Pons (tissue), 1 donor: ENCODE measurements around the gene ARHGEF10L.

Experiments
- DNase-seq: peaks from one replicate; pipeline ENCODE4 v3.0.0-alpha.2; 2016; ENCODE audit warnings: low spot score

Gene ARHGEF10L

GRCh38 chr1:17713993-17714392 is 174.5 kb downstream of the ARHGEF10L start:
- no peak for DNase-seq

GRCh38 chr1:17717594-17718535 is 178.4 kb downstream of the ARHGEF10L start:
- DNase-seq: no peak

- DNase-seq: no peak
Observed at GRCh38 chr1:17719874-17720273, 180.4 kb downstream of the ARHGEF10L start.

DNA sequence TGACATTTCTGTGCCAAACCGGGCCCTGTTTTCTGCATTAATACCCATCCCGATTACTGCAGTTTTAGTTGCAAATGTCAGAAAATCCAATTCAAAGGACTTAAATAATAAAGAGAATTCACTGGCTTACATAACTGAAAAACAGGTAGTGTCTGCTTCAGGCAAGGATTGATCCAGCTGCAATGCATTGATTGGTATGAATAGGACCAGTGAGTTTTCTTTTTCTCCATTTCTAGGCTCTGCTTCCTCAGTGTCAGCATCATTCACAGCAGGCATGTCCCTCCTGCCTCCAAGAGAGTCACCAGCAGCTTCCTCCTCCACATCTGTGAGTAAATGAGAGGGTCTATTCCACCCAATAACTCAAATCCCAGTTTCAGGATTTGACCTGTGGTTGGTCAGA is 181.9 kb downstream of the ARHGEF10L start:
- DNase-seq: no peak

DNA sequence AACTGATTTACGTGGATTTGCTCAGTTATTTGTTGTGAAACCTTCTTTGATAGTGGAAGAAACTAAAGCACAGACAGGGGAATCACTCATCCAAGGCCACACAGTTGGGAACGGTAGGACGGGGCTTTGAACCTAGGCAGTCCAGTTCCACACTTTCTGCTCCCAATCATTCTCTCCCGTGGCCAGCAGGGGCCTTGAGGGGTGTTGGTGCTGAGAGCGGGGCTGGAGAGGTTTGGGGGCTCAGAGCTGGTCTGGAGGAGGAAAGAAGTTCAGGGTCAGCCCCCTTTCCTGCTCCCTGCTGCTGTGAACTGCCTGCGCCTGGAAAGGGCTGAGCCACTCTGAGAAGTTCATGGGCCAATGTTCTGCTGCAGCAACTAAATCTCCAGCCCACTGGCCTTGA is 184.2 kb downstream of the ARHGEF10L start:
- no peak for DNase-seq

DNA sequence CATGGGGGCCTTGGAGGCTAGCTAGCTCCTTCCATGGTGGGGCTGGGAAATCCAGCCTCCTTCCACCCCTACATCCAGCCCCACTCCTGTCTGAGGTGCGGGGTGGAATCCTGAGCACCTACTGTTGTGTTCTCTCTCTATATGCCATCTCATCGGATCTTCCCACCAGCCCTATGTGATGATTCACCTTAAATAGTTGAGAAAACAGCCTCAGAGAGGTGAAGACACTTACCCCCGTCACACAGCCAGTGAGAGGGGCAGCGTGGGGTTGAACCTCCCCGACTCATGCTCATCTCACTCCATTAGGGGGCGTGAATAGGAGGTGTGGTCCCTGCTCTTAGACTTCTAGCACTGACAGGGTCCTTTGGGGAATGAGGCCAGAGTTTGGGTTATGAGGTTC is 184.7 kb downstream of the ARHGEF10L start:
- DNase-seq: no peak

GRCh38 chr1:17725084-17725719 is 185.7 kb downstream of the ARHGEF10L start:
- no peak for DNase-seq

DNA sequence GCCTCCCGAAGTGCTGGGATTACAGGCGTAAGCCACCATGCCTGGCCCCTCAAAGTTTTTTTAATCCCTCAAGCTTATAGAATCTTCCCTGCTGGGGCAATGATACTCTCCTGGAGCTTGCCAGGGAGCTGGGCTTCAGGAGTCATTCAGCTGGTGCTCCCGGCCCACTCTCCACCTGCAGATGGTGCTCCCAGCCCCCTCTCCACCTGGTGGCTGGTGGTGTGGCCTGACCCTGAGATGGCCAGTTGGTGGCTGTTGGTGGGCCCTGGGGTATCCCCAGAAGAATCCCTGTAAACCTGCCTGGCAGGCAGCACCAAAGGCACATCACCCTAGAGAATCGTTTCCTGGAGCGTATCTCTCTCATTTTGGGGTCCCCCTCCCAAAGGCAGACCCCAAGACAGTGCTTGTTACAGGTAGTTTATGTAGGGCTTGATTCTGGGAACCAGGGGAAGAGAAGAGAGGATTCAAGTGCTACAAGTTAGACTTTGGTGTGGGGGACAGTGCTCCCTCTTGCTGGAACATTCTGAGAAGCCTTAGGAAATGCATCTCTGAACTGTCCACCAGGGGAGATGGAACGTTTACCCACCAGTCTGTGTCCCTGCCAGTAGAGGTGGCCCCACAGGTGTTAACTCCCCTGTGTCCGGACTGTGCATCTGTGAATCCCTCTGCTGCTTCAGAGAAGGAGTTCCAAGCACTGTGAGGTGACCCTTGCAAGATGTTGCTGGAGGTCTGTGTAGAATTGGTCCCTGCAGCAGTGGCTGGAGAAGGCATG is 186.5 kb downstream of the ARHGEF10L start:
- DNase-seq: no peak

DNA sequence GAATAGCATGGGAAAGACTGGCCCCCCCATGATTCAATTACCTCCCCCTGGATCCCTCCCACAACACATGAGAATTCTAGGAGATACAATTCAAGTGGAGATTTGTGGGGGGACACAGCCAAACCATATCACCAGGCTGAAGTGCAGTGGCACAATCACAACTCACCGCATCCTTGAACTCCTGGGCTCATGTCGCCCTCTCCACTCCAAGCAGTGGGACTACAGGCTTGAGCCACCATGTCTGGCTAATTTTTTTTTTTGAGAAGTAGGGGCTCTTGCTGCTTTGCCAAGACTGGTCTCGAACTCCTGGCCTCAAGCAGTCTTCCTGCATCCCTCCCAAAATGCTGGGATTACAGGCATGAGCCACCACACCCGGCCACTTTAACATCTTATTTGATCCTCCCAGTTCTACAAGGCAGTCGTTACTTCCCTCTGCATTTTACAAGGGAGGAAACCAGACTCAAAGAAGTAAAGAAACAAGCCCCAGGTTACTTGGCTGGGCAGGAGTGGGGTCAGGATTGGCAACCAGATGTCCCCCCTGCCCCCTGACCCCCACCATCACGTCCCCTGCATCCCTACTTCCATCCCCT is 188.7 kb downstream of the ARHGEF10L start:
- no peak for DNase-seq

- DNase-seq: no peak
Observed at GRCh38 chr1:17729248-17729647, 189.8 kb downstream of the ARHGEF10L start.

DNA sequence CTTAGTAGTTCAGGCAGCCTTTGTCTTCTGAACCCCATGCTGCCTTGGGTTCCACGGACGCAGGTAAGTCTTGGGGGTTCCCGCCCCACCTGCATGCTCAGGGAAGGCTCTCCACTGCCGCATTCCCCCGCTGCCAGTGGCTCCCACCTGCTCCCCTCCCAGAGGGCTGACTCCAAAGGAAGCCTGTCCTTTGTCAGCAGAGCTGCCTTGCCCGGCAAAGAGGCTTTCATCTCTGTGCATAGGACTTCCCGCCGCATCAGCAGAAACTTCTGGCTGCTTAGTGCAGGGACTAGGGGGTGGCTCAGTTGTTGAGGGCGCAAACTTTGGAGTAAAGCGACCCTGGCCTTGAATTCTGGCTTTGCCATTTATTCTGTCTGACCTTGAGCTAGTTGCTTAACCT is 190.4 kb downstream of the ARHGEF10L start:
- no peak for DNase-seq

GRCh38 chr1:17731460-17731859 is 192.0 kb downstream of the ARHGEF10L start:
- no peak for DNase-seq

DNA sequence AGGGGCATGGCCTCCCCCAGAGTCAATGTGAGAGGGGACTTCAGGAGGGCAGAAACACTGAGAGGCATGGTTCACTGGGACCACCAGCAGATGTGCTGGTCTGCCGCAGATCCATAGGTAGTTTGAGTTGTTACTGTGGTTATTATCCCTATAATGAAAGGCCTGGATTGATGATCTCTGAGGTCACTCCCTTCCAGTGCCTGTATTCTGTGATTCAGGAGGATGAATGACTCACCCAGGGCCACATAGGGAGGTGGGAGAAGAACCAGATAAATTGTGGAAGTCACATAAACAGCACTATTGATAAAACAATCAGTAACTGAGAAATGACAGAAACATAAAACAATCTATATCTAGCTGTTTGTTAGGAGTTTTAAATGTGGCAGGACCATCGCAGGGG is 193.0 kb downstream of the ARHGEF10L start:
- no peak for DNase-seq

- no peak for DNase-seq
Observed at GRCh38 chr1:17733661-17734060, 194.2 kb downstream of the ARHGEF10L start.

GRCh38 chr1:17734609-17735008 is 195.1 kb downstream of the ARHGEF10L start:
- DNase-seq: no peak

- DNase-seq: no peak
Observed at GRCh38 chr1:17735348-17735747, 195.8 kb downstream of the ARHGEF10L start.

- DNase-seq: no peak
Observed at GRCh38 chr1:17735793-17736192, 196.3 kb downstream of the ARHGEF10L start.

GRCh38 chr1:17736625-17737024 is 197.1 kb downstream of the ARHGEF10L start:
- no peak for DNase-seq

DNA sequence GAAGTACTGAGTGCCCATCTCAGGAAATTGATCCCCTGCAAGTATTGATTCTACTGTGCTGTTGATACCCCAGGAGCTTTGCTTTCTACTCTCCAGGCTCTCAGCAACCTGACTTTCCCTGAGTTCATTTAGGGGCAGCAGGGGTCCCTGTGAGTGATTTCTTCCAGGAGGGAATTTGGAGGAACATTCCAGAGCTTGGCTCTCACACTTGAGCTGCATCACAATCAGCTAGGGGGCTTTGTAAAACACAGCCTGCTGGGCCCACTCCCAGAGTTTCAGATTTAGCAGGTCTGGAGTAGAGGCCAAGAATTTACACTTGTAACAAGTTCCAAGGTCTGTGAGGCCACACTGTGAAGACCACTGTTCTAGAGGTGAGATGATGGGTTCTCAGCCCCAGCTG is 199.6 kb downstream of the ARHGEF10L start:
- DNase-seq: no peak

- DNase-seq: no peak
Observed at GRCh38 chr1:17741052-17741451, 201.6 kb downstream of the ARHGEF10L start.

DNA sequence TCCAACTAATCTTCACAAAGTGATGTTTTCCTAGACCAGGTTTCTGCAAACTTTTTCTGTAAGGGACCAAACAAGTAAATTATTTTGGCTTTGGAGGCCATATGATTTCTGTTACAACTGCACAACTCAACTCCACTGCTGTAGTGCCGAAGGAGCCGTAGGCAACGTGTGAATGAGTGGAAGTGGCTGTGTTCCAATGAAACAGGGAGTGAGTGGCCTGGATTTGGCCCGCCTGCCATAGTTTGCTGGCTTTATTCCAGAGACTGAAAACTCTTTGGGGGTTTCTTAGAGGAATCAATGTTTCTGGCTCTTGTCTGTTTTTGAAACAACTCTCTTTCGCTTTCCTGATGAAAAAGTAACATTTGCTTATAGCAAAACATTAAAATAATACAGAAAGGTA is 203.1 kb downstream of the ARHGEF10L start:
- peak; percentile 2 for DNase-seq

DNA sequence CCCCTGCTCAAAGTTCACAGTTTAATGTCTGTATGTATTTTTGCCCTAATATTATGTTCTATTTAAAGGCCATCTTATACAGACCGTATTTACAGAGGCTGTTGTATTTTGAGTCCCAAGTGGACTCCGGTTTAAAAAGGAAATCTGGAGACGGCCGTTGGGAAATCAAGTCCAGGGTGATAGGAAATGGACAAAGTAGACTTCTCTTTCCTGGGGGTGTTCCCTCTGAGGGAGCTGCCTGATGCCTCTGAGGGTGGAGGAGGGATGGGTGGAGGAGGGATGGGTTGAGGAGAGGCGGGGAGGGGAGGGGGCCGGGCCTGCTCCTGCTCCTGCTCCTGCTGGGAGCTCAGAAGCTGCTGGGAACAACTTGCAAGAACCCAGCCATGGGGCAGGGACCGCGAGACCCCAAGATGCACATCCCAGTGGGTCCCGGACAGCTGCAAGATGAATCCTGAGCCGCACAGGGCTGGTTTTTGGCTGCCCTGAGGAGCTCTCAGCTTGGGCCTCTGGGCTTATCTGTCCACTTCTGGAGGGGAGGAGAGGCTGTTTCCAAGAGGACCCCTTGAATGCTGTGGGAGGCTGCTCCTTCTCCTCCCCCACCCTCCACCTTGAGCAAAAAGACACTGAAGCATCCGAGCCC is 203.6 kb downstream of the ARHGEF10L start:
- no peak for DNase-seq
